GM12878 (cell line): ENCODE measurements around the gene SLC12A9. TPM values are rescaled to one million over a fixed set of nuclear protein-coding genes. Genes with fewer than 3 reads are reported as not detected.

Source experiments
- ATAC-seq: fragments of 200-7000 bp; cut with Tn5 transposase; 3 replicates; pipeline ENCODE4 v1.9.1; 2020; ENCODE audit warnings: mild to moderate bottlenecking, moderate library complexity
- BruUV-seq: library from RNA; stranded (reverse); fragments of 400-500 nt; replicated peaks from 2 replicates; lab custom pipeline; 2021; lab: Mats Ljungman, UMichigan
- CTCF ChIA-PET: fragments of 300-600 bp; sonication (Branson Sonifier 250); formaldehyde crosslinking; extraction: SDS; loops from one replicate; lab custom pipeline; 2021; ENCODE audit warnings: inconsistent platforms; lab: Yijun Ruan, JAX
- POLR2A ChIA-PET: fragments of 350-600 bp; formaldehyde crosslinking; extraction: SDS; loops from one replicate; lab custom pipeline; 2021; ENCODE audit warnings: inconsistent platforms; lab: Charles Lee
- RAD21 ChIA-PET: fragments of 300-600 bp; sonication (Branson Sonifier 250); formaldehyde crosslinking; loops from one replicate; lab custom pipeline; 2023; ENCODE audit warnings: antibody characterized with exemption; ENCODE audit not compliant: unreplicated experiment; lab: Charles Lee
- SMC1A ChIA-PET: fragments of 300-600 bp; sonication (Branson Sonifier 250); formaldehyde crosslinking; loops from one replicate; lab custom pipeline; 2023; ENCODE audit not compliant: unreplicated experiment, uncharacterized antibody; lab: Charles Lee
- DNase-seq: peaks from one replicate; pipeline ENCODE4 v3.0.0-alpha.2; 2011; ENCODE audit warnings: low read depth, low spot score
- FAIRE-seq: peaks from 3 replicates; lab custom pipeline; 2011; peaks lifted over from hg19 to GRCh38; lab: Jason Lieb, UNC
- H2AFZ ChIP-seq: 2 replicates; pipeline ENCODE4 v1.6.0; 2011; ENCODE audit warnings: low read depth, low read length, control low read depth; ENCODE audit not compliant: control insufficient read depth
- H3K27ac ChIP-seq: 2 replicates; pipeline ENCODE4 v1.5.1; 2011; ENCODE audit warnings: control low read depth; ENCODE audit not compliant: control insufficient read depth, insufficient read depth
- H3K27me3 ChIP-seq, 2 experiments: replicated peaks in 1 of 2; 2 replicates each; pipeline versions ENCODE4 v1.6.0 to v1.6.1; 2011; ENCODE audit warnings: low read length in 1 of 2; ENCODE audit not compliant: control insufficient read depth in 2 of 2, insufficient read depth in 2 of 2
- H3K36me3 ChIP-seq, 2 experiments: 2 replicates each; pipeline ENCODE4 v1.5.1; 2011; ENCODE audit warnings: low read length in 1 of 2; ENCODE audit not compliant: control insufficient read depth in 2 of 2, insufficient read depth in 2 of 2
- H3K4me1 ChIP-seq: 2 replicates; pipeline ENCODE4 v1.6.1; 2011; ENCODE audit warnings: mild to moderate bottlenecking, low read length, moderate library complexity, mixed read lengths; ENCODE audit not compliant: control insufficient read depth, insufficient read depth
- H3K4me2 ChIP-seq: 2 replicates; pipeline ENCODE4 v1.6.0; 2011; ENCODE audit warnings: control low read depth; ENCODE audit not compliant: control insufficient read depth, insufficient read depth
- H3K4me3 ChIP-seq: fragments of 200-600 bp; sonication (generic); 2 replicates; pipeline ENCODE4 v1.5.1; 2016
- H3K79me2 ChIP-seq: 2 replicates; pipeline ENCODE4 v1.6.0; 2011; ENCODE audit warnings: low read length; ENCODE audit not compliant: control insufficient read depth, insufficient read depth
- H3K9ac ChIP-seq: 2 replicates; pipeline ENCODE4 v1.8.0; 2011; ENCODE audit warnings: low read length, control low read depth, mixed read lengths; ENCODE audit not compliant: control insufficient read depth, insufficient read depth
- H3K9me3 ChIP-seq: replicated peaks from 3 replicates; pipeline ENCODE4 v1.5.1; 2011; ENCODE audit warnings: mild to moderate bottlenecking, low read length; ENCODE audit not compliant: control insufficient read depth, insufficient read depth
- H4K20me1 ChIP-seq: 2 replicates; pipeline ENCODE4 v1.6.0; 2011; ENCODE audit not compliant: control insufficient read depth, insufficient read depth
- ATF7 ChIP-seq: fragments of 450-650 bp; IDR thresholded peaks from 2 replicates; pipeline ENCODE4 v1.6.1; 2016; ENCODE audit warnings: low read depth, mild to moderate bottlenecking
- CUX1 ChIP-seq: IDR thresholded peaks from 2 replicates; pipeline ENCODE4 v1.6.1; 2012; ENCODE audit warnings: improper control_type of control experiment, low read depth, low read length; ENCODE audit not compliant: insufficient replicate concordance
- E2F4 ChIP-seq: IDR thresholded peaks from 2 replicates; pipeline ENCODE4 v1.6.1; 2012; ENCODE audit warnings: low read depth, low read length, improper control_type of control experiment
- EED ChIP-seq: sonication (generic); IDR thresholded peaks from 2 replicates; pipeline ENCODE4 v1.6.1; 2016; ENCODE audit warnings: antibody characterized with exemption, low read depth
- EGR1 ChIP-seq, 2 experiments: IDR thresholded peaks; 1 replicate in 1 of 2; 2 replicates in 1 of 2; pipeline ENCODE4 v1.6.1; 2011 to 2012; ENCODE audit warnings: low read depth in 2 of 2, low read length in 2 of 2, borderline replicate concordance in 1 of 2, mild to moderate bottlenecking in 1 of 2, moderate library complexity in 1 of 2
- ETV6 ChIP-seq, 2 experiments: fragments of 450-650 bp in 1 of 2; IDR thresholded peaks in 1 of 2; conservative IDR thresholded peaks in 1 of 2; 2 replicates each; pipeline ENCODE4 v1.6.1; 2014; ENCODE audit warnings: antibody characterized with exemption in 1 of 2, borderline replicate concordance in 1 of 2, low read depth in 1 of 2, mild to moderate bottlenecking in 1 of 2, moderate library complexity in 1 of 2
- EZH2 ChIP-seq: IDR thresholded peaks from 2 replicates; pipeline ENCODE4 v1.6.1; 2012; ENCODE audit warnings: low read depth, mild to moderate bottlenecking, control low read depth, inconsistent platforms, low read length, borderline replicate concordance; ENCODE audit not compliant: control insufficient read depth
- POLR2AphosphoS2 ChIP-seq: IDR thresholded peaks from 2 replicates; pipeline ENCODE4 v1.6.1; 2011; ENCODE audit warnings: low read depth, mild to moderate bottlenecking, low read length, improper control_type of control experiment, moderate library complexity
- SIX5 ChIP-seq: IDR thresholded peaks from 2 replicates; pipeline ENCODE4 v1.6.1; 2011; ENCODE audit warnings: mild to moderate bottlenecking, low read depth, low read length, moderate library complexity; ENCODE audit not compliant: severe bottlenecking
- SMAD5 ChIP-seq: IDR thresholded peaks from 2 replicates; pipeline ENCODE4 v1.6.1; 2016; ENCODE audit warnings: antibody characterized with exemption, low read depth
- TAF1 ChIP-seq: IDR thresholded peaks from 2 replicates; pipeline ENCODE4 v1.6.1; 2011; ENCODE audit warnings: mild to moderate bottlenecking, low read depth, low read length, borderline replicate concordance
- ZNF24 ChIP-seq: fragments of 450-650 bp; IDR thresholded peaks from 2 replicates; pipeline ENCODE4 v1.6.1; 2017; ENCODE audit warnings: antibody characterized with exemption, mild to moderate bottlenecking
- WGBS: methylation state at CpG from one replicate; pipeline ENCODE4 v1.1.6; 2016; ENCODE audit warnings: low lambda C conversion rate; ENCODE audit not compliant: insufficient replicate concordance, insufficient coverage; ENCODE audit errors: missing lambda C conversion rate; 5-methylcytosine and 5-hydroxymethylcytosine counted together
- in situ Hi-C: fragments of 300-500 bp; cut with MboI; formaldehyde crosslinking; loops from 9 replicates; pipeline ENCODE4 v1.14.3; 2018; ENCODE audit warnings: mixed read lengths
- intact Hi-C: fragments of 100-400 bp; cut with micrococcal nuclease; formaldehyde crosslinking; loops from one replicate; pipeline ENCODE4 v1.14.2; 2022; ENCODE audit not compliant: unreplicated experiment
- polyA plus RNA-seq, 11 experiments: library from polyadenylated mRNA; depleted of rRNA in 4 of 11; unstranded in 6 of 11; stranded (reverse) in 5 of 11; fragments of >200 nt; fragmentation: Nextera tagmentation in 4 of 11; fragmentation: Illumina TruSeq in 1 of 11; extraction: Ambion mirVana in 4 of 11; extraction: Trizol in 1 of 11; gene quantifications; 1 replicate in 1 of 11; 2 replicates in 10 of 11; pipeline versions ENCODE4 v1.2.1 to v1.2.3, GENCODE V29; 2011 to 2016; ENCODE audit warnings: inconsistent platforms in 2 of 11, missing spikeins in 2 of 11, low read depth in 1 of 11
- total RNA-seq, 4 experiments: library from RNA; depleted of rRNA in 3 of 4; stranded (reverse); fragments of >200 nt in 3 of 4; fragmentation: Illumina TruSeq in 1 of 4; extraction: Trizol in 1 of 4; gene quantifications; 2 replicates each; pipeline versions ENCODE4 v1.2.1 to v1.2.3, GENCODE V29; 2013 to 2021

Gene SLC12A9
- total and polyA plus RNA-seq, 10 of the 15 experiments (the other 5 are each of a cell fraction or from before 2014, with no cell fraction given), result 0.24 to 18.5 (median 9.4) TPM

- RAD21 ChIA-PET, result interaction anchor here (1.3 kb wide), 1 partner anchor 101 kb away, joined by 3 read pairs; the partner anchor contains the start of gene POP7
- peaks cover 15% of the 10 kb centered on the region for H3K4me1 ChIP-seq
- no peak overlapping the region for H3K27ac ChIP-seq
- H3K27me3 ChIP-seq, result no peaks in the 10 kb centered on the region
- POLR2A ChIA-PET, result no interaction called here
- ATAC-seq (no peak), FAIRE-seq (no peak), DNase-seq (no peak)
- H3K9me3 ChIP-seq, result no peaks in the 10 kb centered on the region
- no peaks in the 10 kb centered on the region for H3K36me3 ChIP-seq
- WGBS, result 61% methylated on average over 9 of the region's 9 CpGs
- no peak overlapping the region for H3K4me2 ChIP-seq
- H3K79me2 ChIP-seq, result no peaks in the 10 kb centered on the region
- intact Hi-C loops, result no loop called here
- no peak overlapping the region for H2AFZ ChIP-seq
- TF ChIP-seq ATF7 (no peak), EGR1 (IDR thresholded peaks at IDR 0.05; ENCODE audit: borderline replicate concordance in 1 of 2, low read depth in 2 of 2, low read length in 2 of 2) (no peak), E2F4 (no peak), EED (no peak), ZNF24 (no peak), ETV6 (conservative IDR thresholded peaks at IDR 0.05 in 1 of 2, IDR thresholded peaks at IDR 0.05 in 1 of 2; ENCODE audit: borderline replicate concordance in 1 of 2, low read depth in 1 of 2) (no peak), SMAD5 (no peak), TAF1 (no peak), EZH2 (no peak), POLR2AphosphoS2 (no peak), CUX1 (no peak), SIX5 (no peak)
- CTCF ChIA-PET, result interaction anchor here (7.9 kb wide), 1 partner anchor 45 kb away, joined by 238 read pairs; the partner anchor contains the start of gene SLC12A9
- H3K4me3 ChIP-seq, result no peak overlapping the region
- SMC1A ChIA-PET, result interaction anchor here (1.9 kb wide), 1 partner anchor 46 kb away, joined by 9 read pairs; the partner anchor contains the start of gene SLC12A9
- in situ Hi-C loops, result no loop called here
- H4K20me1 ChIP-seq, result no peaks in the 10 kb centered on the region
- no TSS peak for BruUV-seq
- H3K9ac ChIP-seq, result no peak overlapping the region
Measured at GRCh38 chr7:100806276-100806675, 46.2 kb upstream of the SLC12A9 start.
